Endothelial cell of umbilical vein (primary cell): ENCODE results near the gene WDR48. TPM values are rescaled to one million over a fixed set of nuclear protein-coding genes. Genes with fewer than 3 reads are reported as not detected.

ENCODE experiments used
- BruUV-seq: library from RNA; stranded (reverse); fragments of 400-500 nt; replicated peaks from 2 replicates; lab custom pipeline; 2021; lab: Mats Ljungman, UMichigan
- CTCF ChIA-PET: fragments of 300-600, 350-600 bp; sonication (Branson Sonifier 250); formaldehyde crosslinking; loops from one replicate; lab custom pipeline; 2021; ENCODE audit warnings: antibody characterized with exemption, inconsistent platforms; lab: Charles Lee
- POLR2A ChIA-PET: fragments of 300-600, 350-600 bp; sonication (Branson Sonifier 250); formaldehyde crosslinking; loops from one replicate; lab custom pipeline; 2021; ENCODE audit warnings: antibody characterized with exemption, inconsistent platforms; lab: Charles Lee
- DNase-seq: peaks from one replicate; pipeline ENCODE4 v3.0.0-alpha.2; 2011; ENCODE audit warnings: low read depth, low spot score
- FAIRE-seq: peaks from 2 replicates; lab custom pipeline; 2011; peaks lifted over from hg19 to GRCh38; lab: Jason Lieb, UNC
- H2AFZ ChIP-seq: 2 replicates; pipeline ENCODE4 v1.6.0; 2012; ENCODE audit warnings: low read depth, low read length, control low read depth, inconsistent platforms
- H3K27ac ChIP-seq: 2 replicates; pipeline ENCODE4 v1.5.1; 2011; ENCODE audit warnings: low read depth, mild to moderate bottlenecking, control low read depth, low read length, moderate library complexity; ENCODE audit not compliant: insufficient read depth
- H3K27me3 ChIP-seq, 2 experiments: 2 replicates each; pipeline versions ENCODE4 v1.6.0 to v1.6.1; 2011; ENCODE audit warnings: low read length in 2 of 2, mixed read lengths in 1 of 2; ENCODE audit not compliant: control insufficient read depth in 2 of 2, insufficient read depth in 2 of 2
- H3K36me3 ChIP-seq, 2 experiments: 2 replicates in 1 of 2; 3 replicates in 1 of 2; pipeline ENCODE4 v1.5.1; 2011; ENCODE audit warnings: low read length in 2 of 2, mild to moderate bottlenecking in 1 of 2, moderate library complexity in 1 of 2; ENCODE audit not compliant: control insufficient read depth in 2 of 2, insufficient read depth in 2 of 2; ENCODE audit errors: extremely low read depth in 1 of 2
- H3K4me1 ChIP-seq: 3 replicates; pipeline ENCODE4 v1.5.1; 2011; ENCODE audit warnings: mild to moderate bottlenecking, low read length; ENCODE audit not compliant: control insufficient read depth, insufficient read depth; ENCODE audit errors: extremely low read depth
- H3K4me2 ChIP-seq: 2 replicates; pipeline ENCODE4 v1.6.1; 2011; ENCODE audit warnings: low read length, control low read depth, mixed read lengths; ENCODE audit not compliant: insufficient read depth
- H3K4me3 ChIP-seq, 3 experiments: fragments of 200-600 bp in 1 of 3; sonication (generic), shearing (Covaris generic) in 1 of 3; replicated peaks in 1 of 3; 2 replicates each; pipeline ENCODE4 v1.5.1; 2011 to 2016; ENCODE audit warnings: control low read depth in 3 of 3, low read length in 3 of 3, mild to moderate bottlenecking in 2 of 3, inconsistent platforms in 1 of 3, low read depth in 1 of 3, moderate library complexity in 1 of 3; ENCODE audit not compliant: insufficient read depth in 1 of 3
- H3K79me2 ChIP-seq: 2 replicates; pipeline ENCODE4 v1.6.0; 2012; ENCODE audit warnings: low read length, inconsistent platforms; ENCODE audit not compliant: control insufficient read depth, insufficient read depth
- H3K9ac ChIP-seq: replicated peaks from 2 replicates; pipeline ENCODE3; 2011; ENCODE audit warnings: low read length, control low read depth; ENCODE audit not compliant: insufficient read depth; ENCODE audit errors: extremely low read depth
- H3K9me1 ChIP-seq: replicated peaks from 3 replicates; pipeline ENCODE4 v1.6.0; 2011; ENCODE audit warnings: mild to moderate bottlenecking, low read length; ENCODE audit not compliant: control insufficient read depth, insufficient read depth; ENCODE audit errors: extremely low read depth
- H3K9me3 ChIP-seq: replicated peaks from 2 replicates; pipeline ENCODE4 v1.5.1; 2012; ENCODE audit warnings: low read length, inconsistent platforms; ENCODE audit not compliant: control insufficient read depth, insufficient read depth
- H4K20me1 ChIP-seq: replicated peaks from 2 replicates; pipeline ENCODE3; 2011; ENCODE audit warnings: mild to moderate bottlenecking, low read length; ENCODE audit not compliant: control insufficient read depth, insufficient read depth; ENCODE audit errors: extremely low read depth
- CTCF ChIP-seq, 2 donors: IDR thresholded peaks; 1 replicate in 1 of 2; 2 replicates in 1 of 2; pipeline ENCODE4 v1.5.1; 2011; ENCODE audit warnings: low read length in 2 of 2, mild to moderate bottlenecking in 2 of 2, moderate library complexity in 2 of 2, control low read depth in 1 of 2, inconsistent platforms in 1 of 2, low read depth in 1 of 2; ENCODE audit not compliant: insufficient read depth in 1 of 2; ENCODE audit errors: extremely low read depth in 1 of 2
- EZH2 ChIP-seq: IDR thresholded peaks from 2 replicates; pipeline ENCODE4 v1.6.1; 2012; ENCODE audit warnings: borderline replicate concordance, low read depth, mild to moderate bottlenecking, moderate library complexity, low read length, inconsistent platforms; ENCODE audit not compliant: severe bottlenecking
- FOS ChIP-seq: IDR thresholded peaks from 2 replicates; pipeline ENCODE4 v1.6.1; 2011; ENCODE audit warnings: mild to moderate bottlenecking, low read length, moderate library complexity, borderline replicate concordance; ENCODE audit not compliant: insufficient read depth
- GATA2 ChIP-seq: IDR thresholded peaks from 2 replicates; pipeline ENCODE4 v1.7.0; 2011; ENCODE audit warnings: low read depth, mild to moderate bottlenecking, moderate library complexity, mixed read lengths, low read length; ENCODE audit not compliant: insufficient read length, insufficient read depth
- JUN ChIP-seq: IDR thresholded peaks from 2 replicates; pipeline ENCODE4 v1.6.1; 2011; ENCODE audit warnings: borderline replicate concordance, low read depth; ENCODE audit not compliant: insufficient read length, insufficient read depth
- MAX ChIP-seq: IDR thresholded peaks from 2 replicates; pipeline ENCODE4 v1.6.1; 2011; ENCODE audit not compliant: insufficient read depth, insufficient read length
- MYC ChIP-seq: IDR thresholded peaks from one replicate; pipeline ENCODE4 v1.6.1; 2011; ENCODE audit warnings: mild to moderate bottlenecking, low read depth, low read length
- POLR2A ChIP-seq: IDR thresholded peaks from 2 replicates; pipeline ENCODE4 v1.6.1; 2012; ENCODE audit warnings: low read depth, mild to moderate bottlenecking, control low read depth, low read length
- POLR2AphosphoS5 ChIP-seq: IDR thresholded peaks from 2 replicates; pipeline ENCODE4 v1.6.1; 2012; ENCODE audit warnings: low read depth, mild to moderate bottlenecking, control low read depth, low read length, moderate library complexity; ENCODE audit not compliant: insufficient read depth
- dilution Hi-C: fragments of 300-500 bp; cut with MboI; formaldehyde crosslinking; loops from one replicate; pipeline ENCODE4 v1.15.0; 2019; ENCODE audit warnings: low sequenced_read_pairs; ENCODE audit not compliant: extremely low pct_ligation_motif_present
- intact Hi-C: fragments of 100-400 bp; cut with micrococcal nuclease; formaldehyde crosslinking; loops from one replicate; pipeline ENCODE4 v1.10.0; 2022
- polyA plus RNA-seq, 4 experiments: library from polyadenylated mRNA; depleted of rRNA in 3 of 4; stranded (reverse) in 3 of 4; unstranded in 1 of 4; fragments of >200 nt; gene quantifications; 2 replicates each; pipeline versions ENCODE4 v1.2.1 to v1.2.3, GENCODE V29; 2011 to 2012; ENCODE audit warnings: missing spikeins in 1 of 4
- total RNA-seq: library from RNA; stranded (reverse); gene quantifications from 2 replicates; pipeline ENCODE4 v1.2.3, GENCODE V29; 2021

Gene WDR48
- total and polyA plus RNA-seq, 2 donors (not counting 3 experiments of a cell fraction or from before 2014, with no cell fraction given), result 13.7 to 25.3 TPM

GRCh38 chr3:39005295-39005694, 46.5 kb upstream of the WDR48 start:
- ChIA-PET CTCF (interaction anchor here (1.0 kb wide), 1 partner anchor 26 kb away, joined by 5 read pairs; no protein-coding TSS in a partner anchor), POLR2A (no interaction called here)
- Histone ChIP-seq H3K79me2 (no peaks in the 10 kb centered on the region), H3K4me3 (no peak overlapping the region), H3K27ac (no peak overlapping the region), H3K9me3 (no peaks in the 10 kb centered on the region), H2AFZ (no peak overlapping the region), H3K9me1 (no peaks in the 10 kb centered on the region), H3K9ac (no peak overlapping the region), H3K4me1 (no peaks in the 10 kb centered on the region), H3K36me3 (no peaks in the 10 kb centered on the region), H3K4me2 (no peak overlapping the region), H4K20me1 (no peaks in the 10 kb centered on the region), H3K27me3 (no peaks in the 10 kb centered on the region)
- FAIRE-seq (no peak), DNase-seq (no peak)
- dilution Hi-C loops (no loop called here), intact Hi-C loops (no loop called here)
- TF ChIP-seq GATA2 (no peak), JUN (no peak), MYC (no peak), MAX (no peak), EZH2 (no peak), CTCF (IDR thresholded peaks at IDR 0.05; ENCODE audit: extremely low read depth in 1 of 2, insufficient read depth in 1 of 2, low read depth in 1 of 2, low read length in 2 of 2) (no peak), POLR2AphosphoS5 (no peak), FOS (no peak), POLR2A (no peak)
- BruUV-seq, result no TSS peak
